UCSD-AML1 (cell line): ENCODE measurements around the gene RBMS1.

ENCODE experiments used
- DNase-seq: peaks from one replicate; lab custom pipeline; 2025; ENCODE audit not compliant: unreplicated experiment; lab: John Stamatoyannopoulos, UW

The RBMS1 gene

DNA sequence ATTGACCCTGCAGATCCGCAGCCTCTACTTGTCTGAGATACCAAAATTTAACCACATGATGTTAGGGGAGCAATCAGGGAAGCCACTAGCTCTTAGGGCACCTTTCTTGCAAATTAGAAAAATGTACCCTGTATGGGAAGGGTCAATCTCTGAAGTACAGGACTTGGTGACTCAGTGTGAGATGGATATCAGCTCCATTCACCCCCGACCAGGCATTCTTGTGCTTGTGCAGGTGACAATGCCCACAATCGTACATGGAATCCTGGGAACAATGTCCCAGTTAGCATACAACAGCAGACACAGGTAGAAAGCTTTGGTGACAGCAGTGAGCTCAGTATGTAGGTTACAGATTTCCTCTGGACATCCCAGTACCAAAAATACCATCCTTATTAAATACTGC is 155.9 kb downstream of the RBMS1 start:
- no peak for DNase-seq

DNA sequence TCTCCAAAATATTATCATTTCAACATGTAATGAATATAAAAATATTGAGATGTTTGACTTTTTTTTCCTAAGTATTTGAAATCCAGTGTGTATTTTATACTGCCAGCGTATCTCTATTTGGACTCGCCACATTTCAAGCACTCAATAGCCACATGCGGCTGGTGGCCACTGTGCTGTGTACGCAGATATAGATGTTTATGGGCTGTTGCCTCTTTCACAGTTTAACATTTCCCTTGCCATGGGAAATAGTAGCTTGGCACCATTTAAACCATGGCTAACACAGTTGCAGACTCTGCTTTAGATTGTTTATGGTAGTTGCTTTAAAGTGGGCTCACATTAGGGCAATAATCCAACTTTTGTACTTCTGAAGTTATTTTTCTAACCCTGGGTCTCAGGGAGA is 157.0 kb downstream of the RBMS1 start:
- DNase-seq, result no peak

DNA sequence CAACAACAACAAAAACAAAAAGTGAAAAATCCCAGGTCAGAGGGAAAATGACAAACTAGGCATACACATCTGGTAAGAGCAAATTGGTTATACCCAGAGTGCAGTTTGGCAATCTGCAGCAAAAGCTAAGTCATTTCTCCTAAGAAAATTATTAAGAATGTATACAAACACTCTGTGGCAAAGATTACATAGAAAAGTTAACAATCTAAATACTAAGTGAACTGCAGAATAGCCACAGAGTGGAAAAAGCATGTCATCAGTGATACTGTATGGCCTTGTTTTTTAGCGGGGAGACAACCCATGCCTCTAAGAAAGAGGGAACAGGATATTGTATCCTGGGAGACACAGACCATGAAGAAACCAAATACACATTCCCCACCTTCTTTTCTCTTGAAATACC is 157.5 kb downstream of the RBMS1 start:
- DNase-seq, result no peak

DNA sequence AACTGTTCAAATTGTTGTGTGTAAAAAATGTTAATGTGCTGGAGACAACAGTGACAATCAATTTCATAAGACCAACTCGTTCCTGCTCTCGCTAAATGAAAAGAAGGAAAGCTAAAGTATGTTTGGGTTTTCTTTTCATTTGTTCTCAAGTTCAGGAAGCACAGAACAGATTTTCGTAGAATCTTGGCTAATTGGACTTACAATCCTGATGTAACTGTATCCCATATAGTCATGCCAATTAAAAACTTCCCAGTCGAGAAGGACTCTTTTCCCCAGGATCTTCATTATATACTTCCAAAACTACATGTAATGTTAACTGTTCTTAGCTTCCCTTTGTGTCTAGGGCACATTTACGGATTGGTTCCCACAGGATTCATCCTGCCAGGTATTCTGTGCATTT is 158.2 kb downstream of the RBMS1 start:
- no peak for DNase-seq

DNA sequence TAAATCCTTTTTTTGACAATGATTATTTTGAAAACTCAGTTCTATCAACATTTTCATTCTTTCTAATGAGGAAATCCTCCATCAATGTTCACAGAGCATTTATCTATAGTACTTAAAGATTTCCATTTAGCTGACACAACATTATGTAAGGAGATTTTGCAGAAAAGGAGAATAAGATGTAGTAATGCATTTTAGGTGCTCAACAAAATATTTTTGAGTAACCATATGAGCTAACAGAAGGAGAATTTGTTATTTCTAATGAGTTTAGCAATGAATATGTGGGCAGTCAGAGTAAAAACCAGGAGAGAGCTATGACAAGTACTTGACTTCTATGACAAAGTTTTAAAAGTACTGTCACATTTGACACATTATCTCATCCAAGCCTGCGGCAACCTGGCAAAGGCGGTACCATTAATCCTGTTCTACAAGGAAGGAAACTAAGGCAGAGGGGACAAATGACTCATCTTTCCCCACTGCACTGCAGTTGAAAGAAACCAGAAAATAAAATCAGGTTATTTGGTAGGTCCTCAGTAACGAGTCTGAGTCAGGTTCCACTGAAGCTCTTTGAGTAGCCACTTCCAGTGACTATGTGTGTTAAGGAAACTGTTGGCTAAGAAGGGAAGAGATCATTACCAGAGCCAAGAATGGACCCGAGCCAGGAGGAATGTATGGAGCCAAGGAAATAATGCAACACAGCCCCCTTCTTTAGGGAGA is 159.4 kb downstream of the RBMS1 start:
- no peak for DNase-seq

DNA sequence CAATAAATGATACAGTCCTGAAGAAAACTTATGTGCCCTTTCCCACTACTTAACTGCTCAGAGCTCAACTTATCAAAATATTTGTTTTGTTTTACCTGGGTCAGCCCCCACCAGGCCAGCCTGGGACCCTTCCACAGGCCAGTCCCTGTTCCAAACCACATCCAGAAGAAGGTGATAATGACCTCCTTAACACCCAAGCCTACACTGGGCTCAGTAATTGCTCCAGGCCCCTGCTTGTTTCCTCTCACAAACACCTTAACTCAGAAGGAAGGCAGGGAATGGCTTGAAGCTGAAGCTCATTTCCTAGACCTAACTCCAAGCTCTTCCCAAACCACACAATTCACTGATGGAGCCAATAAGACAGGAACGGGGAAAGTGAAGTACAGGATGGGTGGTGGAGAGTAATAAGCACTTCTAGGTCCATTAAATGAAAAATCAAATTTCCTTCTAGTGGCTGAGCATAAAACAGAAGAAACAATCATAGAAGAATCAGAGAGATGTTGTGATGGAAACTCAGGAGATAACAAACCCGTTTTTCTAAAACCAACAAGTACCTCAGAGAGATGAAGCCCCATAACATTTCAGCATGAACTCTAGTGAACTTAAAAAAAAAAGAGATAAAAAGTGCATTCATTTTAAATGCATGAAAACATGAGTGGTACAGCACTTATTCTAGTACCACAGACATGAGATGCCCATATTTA is 160.1 kb downstream of the RBMS1 start:
- no peak for DNase-seq

DNA sequence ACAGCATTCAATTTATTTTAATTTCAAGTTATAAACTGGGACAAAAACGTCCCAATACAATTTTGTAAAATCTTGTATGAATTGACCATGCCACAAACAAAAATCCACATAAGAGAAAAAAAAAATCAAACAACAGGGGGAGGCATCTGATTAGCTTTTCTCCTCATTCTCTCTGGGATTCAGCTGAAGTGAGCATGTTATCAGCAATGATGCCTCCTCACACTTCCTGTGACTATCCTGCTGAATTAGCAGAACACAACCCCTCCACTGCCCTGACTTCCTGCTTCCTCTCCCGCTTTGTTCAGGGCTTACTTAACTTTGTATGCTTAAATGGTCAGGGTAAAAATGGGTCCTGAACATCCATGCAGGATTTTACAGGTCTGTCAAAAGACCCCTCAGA is 161.3 kb downstream of the RBMS1 start:
- peak; percentile 12 for DNase-seq

DNA sequence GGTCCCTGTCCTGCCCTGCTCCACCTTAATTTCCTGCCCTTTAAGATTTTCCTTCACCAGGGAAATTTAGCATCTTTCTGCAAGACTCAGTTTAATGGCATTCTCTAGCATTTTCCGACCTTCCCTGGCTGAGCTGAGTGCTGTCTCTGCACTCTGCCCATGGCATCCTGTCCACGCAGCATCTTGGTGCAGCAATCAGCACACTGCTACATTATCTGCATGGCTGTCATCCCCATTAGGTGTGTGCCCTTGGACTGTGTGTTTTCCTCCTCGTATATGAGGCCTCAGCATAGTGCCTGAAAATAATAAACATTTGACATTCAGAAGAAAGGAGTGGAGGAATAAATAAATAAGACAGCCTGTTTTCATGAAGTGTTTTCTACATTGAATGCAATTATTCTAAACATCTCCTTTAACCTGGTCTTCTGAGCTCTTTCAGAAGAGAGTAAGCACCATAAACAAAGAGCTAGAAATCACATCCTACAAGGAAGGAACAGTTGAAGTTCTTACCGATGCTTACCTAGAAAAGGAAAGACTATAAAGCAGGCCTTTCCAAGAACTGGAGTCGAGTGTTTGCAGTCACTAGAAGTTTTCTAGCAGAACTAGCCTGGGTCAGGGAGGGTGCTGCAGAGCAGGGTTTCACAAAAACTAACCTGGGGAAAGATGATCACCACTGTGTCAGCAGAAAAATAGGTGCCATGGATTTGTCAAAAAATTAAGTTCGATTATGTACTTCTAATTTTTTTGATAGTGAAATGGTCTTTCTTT is 162.2 kb downstream of the RBMS1 start:
- no peak for DNase-seq

DNA sequence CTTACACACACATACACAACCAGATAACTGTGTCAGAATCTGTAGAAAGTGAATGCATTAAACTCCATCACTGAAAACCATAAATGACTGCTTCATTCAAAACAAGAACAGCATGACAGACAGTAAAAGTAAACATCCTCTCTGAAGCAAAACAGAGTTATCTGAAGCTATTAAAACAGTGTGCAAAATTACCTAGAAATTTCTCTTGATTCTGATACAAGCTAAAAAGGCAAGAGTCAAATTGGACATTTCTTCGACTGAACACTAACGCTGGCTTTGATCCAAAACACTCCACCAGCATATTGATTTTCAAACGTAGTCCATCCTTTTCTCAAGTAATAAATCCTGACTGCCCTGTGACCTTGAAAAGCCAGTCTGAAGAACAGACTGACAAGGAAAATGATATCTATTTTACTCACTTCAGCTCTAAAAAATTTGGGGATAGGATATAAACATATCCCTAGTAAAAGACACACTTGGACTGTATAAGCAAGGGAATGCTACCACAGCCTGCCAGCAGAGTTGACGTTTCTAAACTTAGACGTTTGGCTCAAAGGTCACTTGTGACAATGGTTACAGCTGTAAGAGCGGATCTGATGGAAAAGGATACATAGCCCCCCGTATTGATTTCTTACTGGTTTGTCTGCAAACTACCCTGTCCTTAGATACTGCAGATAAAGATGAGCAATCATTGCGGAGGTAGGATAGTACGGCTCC is 164.6 kb downstream of the RBMS1 start:
- DNase-seq, result no peak

DNA sequence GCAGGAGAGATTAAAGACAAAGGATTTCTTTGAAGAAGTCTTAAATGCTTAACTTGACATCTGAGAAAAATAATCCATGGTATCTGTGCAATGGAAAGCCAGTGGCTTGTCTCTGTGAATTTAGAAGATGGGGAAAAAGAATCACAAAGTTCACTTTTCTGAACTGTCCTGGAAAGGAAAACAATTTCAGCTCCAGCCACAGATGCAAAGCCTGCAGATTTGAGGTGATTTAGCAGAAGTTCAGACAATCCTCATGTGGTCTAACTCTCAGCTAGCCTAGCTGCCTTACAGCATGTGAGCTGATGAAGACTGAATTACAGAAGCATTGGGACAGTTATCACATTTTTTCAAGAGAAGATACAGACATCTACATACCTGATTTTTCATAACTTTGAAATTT is 166.8 kb downstream of the RBMS1 start:
- no peak for DNase-seq

DNA sequence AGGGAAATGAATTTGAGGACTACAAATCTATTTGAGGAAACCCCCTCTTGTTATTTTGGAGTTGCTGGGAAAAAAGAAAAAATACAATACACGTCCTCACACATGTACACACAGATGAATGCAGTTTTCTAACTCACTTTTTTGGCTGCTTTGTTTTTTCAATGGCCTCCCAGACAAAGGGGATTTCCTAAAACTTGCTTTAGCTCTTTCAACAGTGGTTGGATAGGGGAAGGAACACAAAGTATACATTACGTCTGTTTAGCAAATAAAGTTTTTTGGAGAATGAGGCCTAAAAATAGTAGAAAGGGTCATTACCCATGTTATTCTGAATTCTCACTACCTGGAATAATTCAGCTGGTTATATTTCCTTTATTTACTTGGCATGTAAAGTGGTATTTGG is 168.2 kb downstream of the RBMS1 start:
- DNase-seq, result no peak

DNA sequence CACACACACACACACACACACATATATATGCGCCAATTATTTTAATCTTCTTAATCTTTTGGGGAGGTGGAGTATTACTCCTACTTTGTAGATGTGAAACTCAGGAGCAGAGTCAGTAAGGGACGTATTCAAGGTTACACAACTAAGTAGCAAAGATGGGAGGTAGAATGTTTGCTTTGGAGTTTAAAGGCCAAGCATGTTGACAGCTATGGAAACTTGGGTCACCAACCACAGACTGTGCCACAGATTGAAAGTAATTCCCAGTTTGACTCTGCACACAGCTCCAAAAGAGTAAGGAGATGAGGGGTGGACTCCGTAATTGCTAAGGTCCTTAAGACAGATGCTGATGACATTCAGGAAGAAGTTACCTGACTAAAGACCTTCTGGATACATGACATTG is 168.7 kb downstream of the RBMS1 start:
- no peak for DNase-seq

DNA sequence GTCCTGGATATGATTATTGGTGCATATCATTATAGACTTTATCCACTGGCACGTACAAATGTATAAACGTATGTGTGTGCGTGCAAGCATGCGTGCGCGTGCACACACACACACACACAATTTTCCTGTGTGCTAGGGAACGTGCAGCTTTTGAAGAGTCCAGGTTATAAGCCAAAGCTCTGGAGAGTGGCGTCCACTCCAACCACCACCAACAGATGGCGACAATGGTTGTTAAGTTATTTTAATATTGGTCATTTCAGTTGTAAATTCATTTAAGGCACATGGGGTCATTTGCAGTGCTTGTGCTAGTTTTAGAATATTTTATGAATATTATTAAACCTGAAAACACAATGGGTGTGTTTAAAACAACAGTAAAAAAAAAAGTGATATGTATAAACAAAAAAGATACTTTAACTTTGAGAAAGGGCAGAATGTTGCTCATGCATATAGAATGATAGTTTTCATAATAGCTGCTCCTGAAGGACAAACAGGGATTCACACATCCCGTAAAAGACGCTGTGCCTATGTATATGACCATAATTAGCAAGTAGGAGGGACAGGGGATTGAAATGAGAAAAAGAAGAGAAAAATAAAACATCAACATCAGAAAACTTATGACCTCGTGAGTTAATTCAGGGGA is 169.3 kb downstream of the RBMS1 start:
- DNase-seq, result peak; percentile 42

DNA sequence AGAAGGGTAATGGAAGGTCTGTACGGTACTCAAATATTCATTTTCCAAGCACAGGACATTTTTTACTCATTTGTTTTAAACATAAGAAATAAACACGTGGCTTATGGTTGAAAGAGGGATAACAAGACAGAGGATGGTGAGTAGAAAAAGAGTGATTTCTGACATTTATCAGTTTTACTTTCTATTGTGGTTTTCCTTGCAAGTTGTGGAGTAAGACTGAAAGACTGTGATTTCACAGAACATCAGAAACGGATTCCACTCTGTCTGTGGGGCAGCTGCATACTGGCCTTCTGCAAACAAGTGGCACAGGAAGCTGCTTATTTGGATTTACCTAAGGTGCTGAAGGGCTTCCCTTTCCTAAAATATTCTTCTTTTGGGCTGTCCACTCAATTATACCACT is 171.3 kb downstream of the RBMS1 start:
- no peak for DNase-seq

DNA sequence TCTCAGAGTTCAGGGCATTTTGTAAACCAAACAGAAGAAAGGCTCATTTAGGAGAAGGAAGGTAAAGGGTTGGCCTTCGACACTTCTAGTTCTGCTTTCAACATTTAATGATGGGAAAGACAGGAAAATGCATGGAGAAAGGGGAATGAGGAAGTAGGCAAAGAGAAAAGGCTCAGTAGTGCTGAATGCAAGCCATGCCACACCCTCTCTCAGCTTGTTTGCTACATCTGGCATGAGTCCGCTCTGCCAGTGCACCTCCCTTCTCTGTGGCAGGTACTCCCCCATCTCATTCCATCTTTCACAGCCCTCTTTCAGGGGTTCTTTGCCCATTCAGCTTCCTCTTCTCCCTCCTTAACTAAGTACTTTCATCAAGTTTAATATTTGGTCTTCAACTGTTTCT is 172.6 kb downstream of the RBMS1 start:
- DNase-seq, result no peak

DNA sequence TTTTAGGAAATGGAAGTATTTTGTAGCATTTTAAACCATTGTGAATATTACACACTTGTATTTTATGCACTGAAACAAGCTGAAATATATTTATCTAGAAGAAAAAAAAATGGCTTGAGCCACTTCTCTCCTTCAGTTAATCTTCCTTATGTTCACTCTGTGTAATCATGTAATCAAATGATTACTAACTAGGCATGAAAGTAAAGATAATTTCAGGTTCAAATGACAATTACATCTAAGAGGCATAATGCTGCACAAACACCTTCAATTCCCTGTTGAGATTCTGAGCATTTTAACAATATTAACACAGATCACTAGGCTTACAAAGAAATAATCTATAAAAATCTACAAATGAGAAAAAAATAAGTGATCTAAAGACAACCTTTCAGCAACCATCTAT is 173.9 kb downstream of the RBMS1 start:
- no peak for DNase-seq

DNA sequence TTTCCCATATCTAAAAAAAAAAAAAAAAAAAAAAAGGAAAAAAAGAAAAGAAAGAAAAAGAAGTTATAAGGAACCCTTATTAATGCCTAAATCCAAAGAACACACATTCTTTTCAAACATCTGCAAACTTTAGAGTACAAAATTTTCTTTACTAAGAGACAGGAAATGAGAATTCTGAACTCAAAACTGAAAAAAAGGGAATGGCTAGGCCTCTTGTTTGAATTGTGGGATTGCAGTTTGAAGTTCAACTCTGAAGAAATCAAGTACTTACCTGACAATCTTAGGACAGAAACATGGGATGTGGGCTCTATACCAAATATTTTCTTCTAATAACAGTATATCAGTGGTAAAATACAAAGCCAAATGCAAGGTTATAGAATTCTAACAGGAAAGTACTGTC is 175.4 kb downstream of the RBMS1 start:
- DNase-seq, result no peak

DNA sequence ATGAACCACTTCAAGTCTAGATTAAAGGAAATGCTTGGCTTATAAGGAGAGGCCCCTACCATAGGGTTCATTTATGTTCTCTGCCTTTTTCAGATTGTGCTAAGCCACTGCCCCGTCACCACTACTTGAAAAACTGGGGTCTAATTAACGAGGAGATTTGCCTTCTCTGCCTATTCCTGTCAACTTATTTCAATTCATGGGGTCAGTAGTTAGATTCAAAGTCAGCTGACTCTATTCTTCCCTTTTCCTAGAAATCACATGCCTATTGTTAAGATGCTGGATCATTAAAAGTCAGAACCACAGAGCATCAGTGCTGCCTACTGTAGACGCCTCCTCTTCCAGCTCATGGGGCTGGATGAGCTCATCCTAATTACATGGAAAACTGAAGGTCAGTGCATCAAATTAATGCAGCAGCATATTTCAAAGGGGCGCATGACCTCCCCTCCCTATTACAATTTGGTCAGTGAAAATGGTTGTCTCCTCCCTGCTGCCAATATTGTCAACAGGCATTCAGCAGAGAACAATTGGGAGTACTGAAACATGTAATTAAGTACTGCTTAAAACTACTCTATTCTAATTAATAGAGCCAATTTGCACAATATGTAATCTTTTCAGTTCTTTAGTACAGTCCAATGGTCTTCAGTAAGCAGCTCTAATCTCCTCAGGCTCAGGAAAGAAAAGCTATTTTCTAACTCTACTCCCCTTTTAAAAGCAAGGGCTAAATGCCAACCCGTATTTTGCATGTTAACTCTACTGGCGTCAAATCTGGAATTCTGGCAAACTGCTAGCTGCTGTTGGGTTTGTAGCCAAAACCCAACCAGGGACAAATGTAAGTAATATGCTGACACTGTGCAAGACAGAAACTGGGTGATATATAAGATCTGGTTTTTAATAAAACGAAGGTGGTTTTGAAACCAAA is 176.2 kb downstream of the RBMS1 start:
- no peak for DNase-seq

DNA sequence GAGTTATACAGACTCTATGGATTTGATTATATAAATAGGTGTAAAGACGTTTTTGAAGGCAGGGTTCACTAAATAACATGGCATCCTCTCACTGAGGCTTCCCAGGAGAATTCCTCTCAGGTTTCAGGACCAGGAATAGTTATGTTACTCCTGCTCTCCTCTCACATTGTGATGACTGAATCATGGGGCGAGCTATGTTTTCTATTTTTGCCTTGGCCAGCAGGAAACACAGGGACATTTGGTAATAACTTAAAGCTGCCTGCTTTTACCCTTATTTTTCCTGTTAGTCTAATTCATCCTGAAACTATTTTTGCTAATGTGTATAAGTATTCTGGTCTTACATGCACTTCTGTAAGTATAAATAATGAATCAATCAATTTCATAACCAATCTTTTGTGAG is 178.3 kb downstream of the RBMS1 start:
- DNase-seq, result no peak
